WERI-Rb-1 (cell line): ENCODE measurements around the gene SMYD3.
"Not testable (repeated sequence)": the region's sequence is repeated elsewhere in the genome, so short reads cannot be mapped to it uniquely, and the experiment has no call there.

Experiments
- DNase-seq: peaks from one replicate; pipeline ENCODE4 v3.0.0-alpha.2; 2020
- H3K27ac ChIP-seq: fragments of 250-450 bp; sonication (Bioruptor Pico); 2 replicates; pipeline ENCODE4 v1.5.1; 2020; ENCODE audit warnings: mild to moderate bottlenecking, moderate library complexity
- H3K27me3 ChIP-seq: fragments of 250-450 bp; sonication (Bioruptor Pico); 2 replicates; pipeline ENCODE4 v1.5.1; 2021; ENCODE audit warnings: mild to moderate bottlenecking, low read depth, moderate library complexity; ENCODE audit not compliant: insufficient read depth, severe bottlenecking
- H3K36me3 ChIP-seq: fragments of 250-450 bp; sonication (Bioruptor Pico); 2 replicates; pipeline ENCODE4 v1.5.1; 2020; ENCODE audit warnings: mild to moderate bottlenecking, moderate library complexity
- H3K4me3 ChIP-seq: 2 replicates; pipeline ENCODE4 v1.5.1; 2011; ENCODE audit warnings: low read depth, mild to moderate bottlenecking, control low read depth, low read length
- H3K9me3 ChIP-seq: fragments of 250-450 bp; sonication (Bioruptor Pico); 2 replicates; pipeline ENCODE4 v1.5.1; 2021; ENCODE audit warnings: mild to moderate bottlenecking, moderate library complexity; ENCODE audit not compliant: severe bottlenecking
- TF ChIP-seq, protein P1 (sequence below): IDR thresholded peaks from 2 replicates; pipeline ENCODE4 v1.5.1; 2011; ENCODE audit warnings: low read depth, mild to moderate bottlenecking, control low read depth, inconsistent platforms, low read length

The SMYD3 gene

DNA sequence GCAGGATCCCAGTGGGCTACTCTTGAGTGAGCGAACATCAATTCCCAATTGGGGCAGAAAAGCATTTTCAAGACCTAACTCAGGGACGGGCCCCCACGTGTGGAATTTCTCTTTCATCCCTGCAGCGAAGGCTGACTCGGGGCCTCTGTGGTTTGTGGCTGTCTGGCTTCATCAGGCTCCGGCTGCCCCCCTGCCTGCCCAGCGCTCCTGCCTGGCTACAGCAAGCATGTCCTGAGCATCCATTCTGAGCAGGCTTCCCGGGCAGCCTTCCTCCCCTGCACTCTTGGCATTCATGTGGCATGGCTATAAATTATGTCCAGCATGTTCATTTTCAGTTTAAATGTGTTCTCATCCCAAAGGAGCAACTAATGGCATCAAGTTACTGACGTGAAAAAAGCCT is 764.2 kb downstream of the SMYD3 start:
- no peaks in the 10 kb centered on the region for H3K36me3 ChIP-seq
- H3K9me3 ChIP-seq: peaks cover 2% of the 10 kb centered on the region
- TF ChIP-seq, protein P1, sequence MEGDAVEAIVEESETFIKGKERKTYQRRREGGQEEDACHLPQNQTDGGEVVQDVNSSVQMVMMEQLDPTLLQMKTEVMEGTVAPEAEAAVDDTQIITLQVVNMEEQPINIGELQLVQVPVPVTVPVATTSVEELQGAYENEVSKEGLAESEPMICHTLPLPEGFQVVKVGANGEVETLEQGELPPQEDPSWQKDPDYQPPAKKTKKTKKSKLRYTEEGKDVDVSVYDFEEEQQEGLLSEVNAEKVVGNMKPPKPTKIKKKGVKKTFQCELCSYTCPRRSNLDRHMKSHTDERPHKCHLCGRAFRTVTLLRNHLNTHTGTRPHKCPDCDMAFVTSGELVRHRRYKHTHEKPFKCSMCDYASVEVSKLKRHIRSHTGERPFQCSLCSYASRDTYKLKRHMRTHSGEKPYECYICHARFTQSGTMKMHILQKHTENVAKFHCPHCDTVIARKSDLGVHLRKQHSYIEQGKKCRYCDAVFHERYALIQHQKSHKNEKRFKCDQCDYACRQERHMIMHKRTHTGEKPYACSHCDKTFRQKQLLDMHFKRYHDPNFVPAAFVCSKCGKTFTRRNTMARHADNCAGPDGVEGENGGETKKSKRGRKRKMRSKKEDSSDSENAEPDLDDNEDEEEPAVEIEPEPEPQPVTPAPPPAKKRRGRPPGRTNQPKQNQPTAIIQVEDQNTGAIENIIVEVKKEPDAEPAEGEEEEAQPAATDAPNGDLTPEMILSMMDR: no peak
- H3K27me3 ChIP-seq: peaks cover 22% of the 10 kb centered on the region
- DNase-seq: no peak
- H3K27ac ChIP-seq: no peak overlapping the region
- no peak overlapping the region for H3K4me3 ChIP-seq

DNA sequence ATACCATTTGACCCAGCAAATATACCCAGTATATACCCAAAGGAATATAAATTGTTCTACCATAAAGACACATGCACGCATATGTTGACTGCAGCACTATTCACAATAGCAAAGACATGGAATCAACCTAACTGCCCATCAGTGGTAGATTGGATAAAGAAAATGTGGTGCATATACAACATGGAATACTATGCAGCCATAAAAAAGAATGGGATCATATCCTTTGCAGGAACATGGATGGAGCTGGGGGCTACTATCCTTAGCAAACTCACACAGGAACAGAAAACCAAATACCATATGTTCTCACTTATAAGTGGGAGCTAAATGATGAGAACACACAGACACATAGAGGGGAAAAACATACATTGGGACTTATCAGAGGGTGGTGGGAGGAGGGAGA is 766.7 kb downstream of the SMYD3 start:
- DNase-seq, H3K9me3 ChIP-seq, H3K27ac ChIP-seq, H3K4me3 ChIP-seq, H3K36me3 ChIP-seq: not testable (repeated sequence)
- H3K27me3 ChIP-seq: peaks cover 22% of the 10 kb centered on the region

DNA sequence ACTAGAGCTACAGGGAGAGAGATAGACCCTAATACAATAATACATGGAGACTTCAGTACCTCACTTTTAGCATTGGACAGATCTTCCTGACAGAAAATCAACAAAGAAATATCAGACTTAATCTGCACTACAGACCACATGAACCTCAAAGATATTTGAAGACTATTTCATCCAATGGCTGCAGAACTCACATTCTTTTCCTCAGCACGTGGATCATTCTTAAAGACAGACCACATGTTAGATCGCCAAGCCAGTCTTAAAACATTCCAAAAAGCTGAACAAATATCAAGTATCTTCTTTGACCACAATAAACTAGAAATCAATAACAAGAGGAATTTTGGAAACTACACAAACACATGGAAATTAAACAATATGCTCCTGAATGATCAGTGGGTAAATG is 776.3 kb downstream of the SMYD3 start:
- Histone ChIP-seq H3K27ac (no peak overlapping the region), H3K4me3 (no peak overlapping the region), H3K27me3 (no peaks in the 10 kb centered on the region), H3K36me3 (no peaks in the 10 kb centered on the region), H3K9me3 (no peaks in the 10 kb centered on the region)
- TF ChIP-seq, protein P1: no peak
- no peak for DNase-seq

DNA sequence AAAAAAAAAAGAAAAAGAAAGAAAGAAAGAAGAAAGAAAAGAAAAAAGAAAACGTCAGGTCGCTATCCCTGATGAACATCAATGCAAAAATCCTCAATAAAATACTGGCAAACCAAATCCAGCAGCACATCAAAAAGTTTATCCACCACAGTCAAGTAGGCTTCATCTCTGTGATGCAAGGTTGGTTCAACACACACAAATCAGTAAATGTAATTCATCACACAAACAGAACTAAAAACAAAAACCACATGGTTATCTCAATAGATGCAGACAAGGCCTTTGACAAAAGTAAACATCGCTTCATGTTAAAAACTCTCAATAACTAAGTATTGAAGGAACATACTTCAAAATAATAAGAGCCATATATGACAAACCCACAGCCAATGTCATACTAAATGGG is 779.0 kb downstream of the SMYD3 start:
- H3K4me3 ChIP-seq, H3K9me3 ChIP-seq, DNase-seq, H3K27ac ChIP-seq, H3K36me3 ChIP-seq, H3K27me3 ChIP-seq: not testable (repeated sequence)

DNA sequence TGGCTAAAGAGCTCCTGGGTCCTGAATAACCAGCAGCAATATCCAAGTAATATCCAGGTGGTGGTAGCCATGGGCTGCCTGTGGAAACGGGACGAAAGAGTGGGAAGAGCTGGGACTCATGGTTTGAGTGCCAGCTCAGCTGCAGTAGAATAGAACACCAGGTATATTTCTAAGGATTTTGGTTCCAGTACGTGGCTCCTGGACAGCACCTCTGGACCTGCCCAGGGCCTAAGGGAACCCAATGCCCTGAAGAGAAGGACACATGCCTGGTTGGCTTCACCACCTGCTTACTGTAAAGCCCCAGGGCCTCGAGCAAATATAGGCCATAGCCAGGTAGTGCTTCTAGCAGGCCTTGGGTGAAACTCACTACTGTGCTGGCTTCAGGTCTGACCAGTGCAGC is 785.6 kb downstream of the SMYD3 start:
- no peak for DNase-seq
- Histone ChIP-seq H3K9me3 (no peaks in the 10 kb centered on the region), H3K4me3 (no peak overlapping the region), H3K36me3 (no peaks in the 10 kb centered on the region), H3K27ac (no peak overlapping the region), H3K27me3 (peaks cover 3% of the 10 kb centered on the region)
- TF ChIP-seq, protein P1: no peak

DNA sequence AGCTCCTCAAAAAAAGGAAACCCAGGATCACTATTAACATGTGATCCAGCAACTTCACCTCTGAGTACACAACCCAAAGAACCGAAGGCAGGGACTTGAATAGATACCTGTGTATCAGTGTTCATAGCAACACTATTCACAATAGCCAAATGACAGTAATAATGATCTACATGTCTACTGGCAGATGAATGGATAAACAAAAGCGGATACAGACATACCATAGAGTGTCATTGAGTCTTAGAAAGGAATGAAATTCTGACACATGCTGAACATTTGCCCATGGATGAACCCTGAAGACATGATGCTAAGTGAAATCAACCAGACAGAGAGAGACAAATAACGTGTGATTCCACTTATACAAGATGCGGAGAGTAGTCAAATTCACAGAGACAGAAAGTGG is 788.1 kb downstream of the SMYD3 start:
- TF ChIP-seq, protein P1: no peak
- Histone ChIP-seq H3K9me3 (no peaks in the 10 kb centered on the region), H3K27me3 (peaks cover 6% of the 10 kb centered on the region), H3K4me3 (no peak overlapping the region), H3K27ac (no peak overlapping the region), H3K36me3 (no peaks in the 10 kb centered on the region)
- DNase-seq: no peak

DNA sequence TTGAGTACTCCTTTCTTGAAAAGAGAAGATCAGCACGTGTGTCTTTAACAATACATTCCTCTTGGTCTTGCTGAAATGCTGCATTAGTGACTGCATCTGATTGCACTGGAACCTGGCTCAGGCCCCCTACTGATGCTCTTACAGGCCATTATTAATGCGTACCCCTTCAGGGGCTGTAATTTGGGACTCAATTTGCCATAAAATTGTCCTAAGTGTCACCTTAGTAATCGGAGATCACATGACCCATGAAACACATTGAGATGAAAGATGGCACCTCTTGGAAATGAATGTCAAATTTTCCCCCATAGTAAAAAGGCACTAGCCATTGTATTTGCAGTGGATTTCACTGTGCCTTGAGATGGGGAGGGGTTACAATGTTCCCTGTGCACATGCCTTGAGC is 789.0 kb downstream of the SMYD3 start:
- Histone ChIP-seq H3K36me3 (no peaks in the 10 kb centered on the region), H3K4me3 (no peak overlapping the region), H3K27me3 (peaks cover 6% of the 10 kb centered on the region), H3K27ac (no peak overlapping the region), H3K9me3 (no peaks in the 10 kb centered on the region)
- TF ChIP-seq, protein P1: no peak
- DNase-seq: no peak
